Activated T-cell treated with anti-CD3 and anti-CD28 coated beads, Interleukin-2, amount 50 U/mL, for 24 hours (primary cell): ENCODE data around the gene KNSTRN.

Source experiments
- DNase-seq: peaks from one replicate; pipeline ENCODE4 v3.0.0-alpha.2; 2020
- H3K27ac Mint-ChIP-seq: 2 replicates; pipeline ENCODE4 v1.8.0; 2020; ENCODE audit warnings: mild to moderate bottlenecking, mixed read lengths
- H3K27me3 Mint-ChIP-seq: 2 replicates; pipeline ENCODE4 v1.8.0; 2020; ENCODE audit warnings: mixed read lengths
- H3K36me3 Mint-ChIP-seq: 2 replicates; pipeline ENCODE4 v1.8.0; 2020; ENCODE audit warnings: low read depth, mixed read lengths
- H3K4me1 Mint-ChIP-seq: 2 replicates; pipeline ENCODE4 v1.8.0; 2020; ENCODE audit warnings: low read depth, mixed read lengths
- H3K4me3 Mint-ChIP-seq: 2 replicates; pipeline ENCODE4 v1.8.0; 2020; ENCODE audit warnings: mild to moderate bottlenecking, moderate library complexity, mixed read lengths
- H3K9me3 Mint-ChIP-seq: 2 replicates; pipeline ENCODE4 v1.8.0; 2020; ENCODE audit warnings: mixed read lengths

The KNSTRN gene

DNA sequence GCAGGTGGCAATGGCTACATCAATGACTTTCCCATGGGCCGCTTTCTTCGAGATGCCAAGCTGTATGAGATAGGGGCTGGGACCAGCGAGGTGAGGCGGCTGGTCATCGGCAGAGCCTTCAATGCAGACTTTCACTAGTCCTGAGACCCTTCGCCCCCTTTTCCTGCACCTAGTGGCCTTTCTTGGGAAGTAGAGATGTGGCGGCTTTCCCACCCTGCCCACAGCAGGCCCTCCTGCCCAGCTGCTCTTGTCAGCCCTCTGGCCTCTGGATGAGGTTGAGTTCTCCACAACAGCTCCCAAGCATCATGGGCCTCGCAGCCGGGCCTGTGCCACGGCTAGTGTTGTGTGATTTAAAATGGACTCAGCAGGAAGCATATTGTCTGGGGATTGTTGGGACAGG lies 35.6 kb downstream of the KNSTRN start:
- Mint-ChIP-seq H3K27me3 (no peaks in the 10 kb centered on the region), H3K9me3 (no peaks in the 10 kb centered on the region), H3K27ac (no peak overlapping the region), H3K4me3 (no peak overlapping the region), H3K36me3 (peaks cover 48% of the 10 kb centered on the region), H3K4me1 (peaks cover 5% of the 10 kb centered on the region)
- DNase-seq: no peak

DNA sequence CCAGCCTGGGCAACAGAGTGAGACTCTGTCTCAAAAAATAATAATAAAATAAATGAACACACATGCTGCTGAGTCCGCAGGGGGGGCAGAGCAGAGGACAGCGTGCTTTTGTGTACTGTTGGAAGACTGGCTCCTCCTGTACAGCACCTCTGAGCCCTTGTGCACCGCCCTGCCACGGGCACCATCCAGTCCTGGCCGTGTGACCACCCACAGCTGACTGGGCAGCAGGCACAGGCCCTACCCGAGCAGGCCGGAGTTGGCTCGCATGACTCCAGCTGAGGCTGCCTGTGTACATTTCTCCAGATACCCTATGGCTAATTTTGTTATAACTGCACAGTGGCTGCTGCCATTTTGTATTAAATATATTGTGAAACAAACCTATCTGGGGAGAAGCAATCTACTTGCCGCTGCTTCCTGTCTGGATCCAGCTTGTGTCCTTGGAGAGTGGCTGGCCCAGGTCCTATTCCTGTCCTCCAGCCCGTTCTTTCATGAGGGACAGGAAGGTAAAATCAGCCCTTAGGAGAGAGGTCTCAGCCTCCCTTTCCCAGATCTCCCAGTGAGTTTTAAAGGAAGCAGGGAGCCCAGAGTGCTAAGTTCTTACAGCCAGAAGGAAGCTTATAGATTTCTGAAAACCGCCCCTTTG lies 37.7 kb downstream of the KNSTRN start:
- peaks cover 5% of the 10 kb centered on the region for H3K4me1 Mint-ChIP-seq
- no peaks in the 10 kb centered on the region for H3K27me3 Mint-ChIP-seq
- no peaks in the 10 kb centered on the region for H3K9me3 Mint-ChIP-seq
- no peak for DNase-seq
- H3K36me3 Mint-ChIP-seq: peaks cover 29% of the 10 kb centered on the region
- H3K4me3 Mint-ChIP-seq: no peak overlapping the region
- no peak overlapping the region for H3K27ac Mint-ChIP-seq

GRCh38 chr15:40420793-40421192 lies 38.3 kb downstream of the KNSTRN start:
- Mint-ChIP-seq H3K27me3 (no peaks in the 10 kb centered on the region), H3K27ac (no peak overlapping the region), H3K9me3 (no peaks in the 10 kb centered on the region), H3K4me3 (no peak overlapping the region), H3K4me1 (peaks cover 5% of the 10 kb centered on the region), H3K36me3 (peaks cover 23% of the 10 kb centered on the region)
- DNase-seq: no peak

- Mint-ChIP-seq H3K27me3 (no peaks in the 10 kb centered on the region), H3K27ac (no peak overlapping the region), H3K4me3 (no peak overlapping the region), H3K36me3 (peaks cover 19% of the 10 kb centered on the region), H3K9me3 (no peaks in the 10 kb centered on the region), H3K4me1 (peaks cover 5% of the 10 kb centered on the region)
- DNase-seq: peak; percentile 92
Observed at GRCh38 chr15:40421246-40422157, 39.0 kb downstream of the KNSTRN start.

GRCh38 chr15:40424483-40425115 lies 42.1 kb downstream of the KNSTRN start:
- no peaks in the 10 kb centered on the region for H3K36me3 Mint-ChIP-seq
- H3K4me3 Mint-ChIP-seq: no peak overlapping the region
- DNase-seq: no peak
- peaks cover 5% of the 10 kb centered on the region for H3K4me1 Mint-ChIP-seq
- H3K9me3 Mint-ChIP-seq: no peaks in the 10 kb centered on the region
- no peaks in the 10 kb centered on the region for H3K27me3 Mint-ChIP-seq
- no peak overlapping the region for H3K27ac Mint-ChIP-seq

DNA sequence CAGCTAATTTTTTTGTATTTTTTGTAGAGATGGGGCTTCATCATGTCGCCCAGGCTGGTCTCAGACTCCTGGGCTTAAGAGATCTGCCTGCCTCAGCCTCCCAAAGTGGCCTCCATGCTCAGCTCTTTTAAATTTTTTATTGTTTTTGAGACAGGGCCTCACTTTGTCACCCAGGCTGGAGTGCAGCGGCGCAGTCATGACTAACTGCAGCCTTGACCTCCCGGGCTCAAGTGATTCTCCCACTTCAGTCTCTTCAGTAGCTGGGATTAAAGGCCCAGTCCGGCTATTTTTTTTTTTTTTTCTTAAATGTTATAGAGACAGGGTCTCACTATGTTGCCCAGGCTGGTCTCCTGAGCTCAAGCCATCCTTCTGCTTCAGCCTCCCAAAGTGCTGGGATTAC lies 43.2 kb downstream of the KNSTRN start:
- Mint-ChIP-seq H3K9me3 (no peaks in the 10 kb centered on the region), H3K27me3 (no peaks in the 10 kb centered on the region), H3K4me3 (no peak overlapping the region), H3K27ac (no peak overlapping the region), H3K36me3 (no peaks in the 10 kb centered on the region), H3K4me1 (peaks cover 5% of the 10 kb centered on the region)
- DNase-seq: no peak

- DNase-seq: no peak
- Mint-ChIP-seq H3K4me3 (no peak overlapping the region), H3K27me3 (no peaks in the 10 kb centered on the region), H3K4me1 (no peaks in the 10 kb centered on the region), H3K9me3 (no peaks in the 10 kb centered on the region), H3K27ac (no peak overlapping the region), H3K36me3 (no peaks in the 10 kb centered on the region)
Observed at GRCh38 chr15:40427188-40427587, 44.7 kb downstream of the KNSTRN start.

DNA sequence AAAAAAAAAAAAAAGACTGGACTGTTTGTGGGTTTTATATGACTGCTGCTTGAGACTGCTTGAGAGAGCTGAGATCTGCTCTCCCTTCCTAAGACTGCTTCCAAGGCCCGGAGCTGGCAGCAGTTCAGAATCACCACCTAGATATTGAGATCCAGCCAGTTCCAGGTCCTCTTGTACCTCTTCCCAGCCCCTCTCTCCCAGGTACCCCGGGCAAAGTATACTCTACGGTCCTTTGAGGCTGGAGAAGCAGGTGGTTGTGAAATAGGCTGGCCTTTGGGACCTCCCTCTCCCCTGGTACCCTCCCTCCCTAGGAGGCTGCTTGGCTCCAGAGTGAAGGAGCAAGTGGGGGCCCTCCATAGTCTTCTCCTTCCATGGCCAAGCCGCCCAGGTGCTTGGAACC lies 45.7 kb downstream of the KNSTRN start:
- H3K9me3 Mint-ChIP-seq: no peaks in the 10 kb centered on the region
- H3K27ac Mint-ChIP-seq: no peak overlapping the region
- H3K4me3 Mint-ChIP-seq: no peak overlapping the region
- no peaks in the 10 kb centered on the region for H3K27me3 Mint-ChIP-seq
- H3K36me3 Mint-ChIP-seq: no peaks in the 10 kb centered on the region
- no peaks in the 10 kb centered on the region for H3K4me1 Mint-ChIP-seq
- DNase-seq: no peak

- Mint-ChIP-seq H3K4me1 (no peaks in the 10 kb centered on the region), H3K4me3 (no peak overlapping the region), H3K9me3 (no peaks in the 10 kb centered on the region), H3K27ac (no peak overlapping the region), H3K27me3 (no peaks in the 10 kb centered on the region), H3K36me3 (no peaks in the 10 kb centered on the region)
- no peak for DNase-seq
Observed at GRCh38 chr15:40429068-40429710, 46.7 kb downstream of the KNSTRN start.

- no peak for DNase-seq
- H3K36me3 Mint-ChIP-seq: no peaks in the 10 kb centered on the region
- no peaks in the 10 kb centered on the region for H3K9me3 Mint-ChIP-seq
Observed at GRCh38 chr15:40430271-40430805, 47.8 kb downstream of the KNSTRN start.

DNA sequence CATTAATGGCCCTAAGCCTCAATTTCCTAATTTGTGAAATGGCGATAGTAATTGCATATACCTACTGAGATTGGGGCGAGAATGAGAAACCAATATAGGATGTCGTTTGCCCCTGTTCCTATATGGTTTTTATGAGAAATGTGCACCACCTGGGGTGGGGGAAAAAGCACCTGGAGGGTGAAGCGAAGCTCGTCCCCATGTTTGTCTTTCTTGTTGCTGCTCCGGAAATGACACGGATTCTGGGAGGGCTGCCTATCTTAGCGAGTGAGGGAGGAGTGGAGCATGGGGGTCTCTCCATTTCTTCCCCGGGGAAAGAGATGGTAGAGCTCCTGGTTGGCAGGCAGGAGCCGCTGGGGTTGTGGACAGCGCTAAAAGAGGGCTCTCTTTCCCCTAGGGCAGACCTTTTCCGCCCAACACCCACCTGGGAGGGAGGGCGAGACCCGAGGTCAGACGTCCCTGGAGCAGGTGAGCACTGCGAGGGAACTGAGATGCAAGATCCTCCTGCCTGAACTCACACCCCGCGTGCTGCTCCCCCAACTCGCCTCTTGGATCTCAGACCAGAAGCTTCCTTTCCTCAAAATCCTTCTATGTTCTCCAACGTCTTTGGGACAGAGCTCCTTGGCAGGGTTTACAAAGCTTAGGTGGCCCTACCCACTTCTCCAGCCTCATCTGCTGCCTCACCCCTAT lies 52.6 kb downstream of the KNSTRN start:
- H3K4me3 Mint-ChIP-seq: no peak overlapping the region
- DNase-seq: no peak
- H3K9me3 Mint-ChIP-seq: no peaks in the 10 kb centered on the region
- H3K36me3 Mint-ChIP-seq: no peaks in the 10 kb centered on the region
- H3K4me1 Mint-ChIP-seq: peaks cover 27% of the 10 kb centered on the region
- no peak overlapping the region for H3K27ac Mint-ChIP-seq
- H3K27me3 Mint-ChIP-seq: peaks cover 46% of the 10 kb centered on the region

More at GRCh38 chr15:40430271-40430805, 47.8 kb downstream of the KNSTRN start:
- Mint-ChIP-seq H3K4me3 (no peak overlapping the region), H3K27ac (no peak overlapping the region), H3K27me3 (peaks cover 4% of the 10 kb centered on the region), H3K4me1 (no peaks in the 10 kb centered on the region)

GRCh38 chr15:40435710-40436089 lies 53.2 kb downstream of the KNSTRN start:
- H3K36me3 Mint-ChIP-seq: no peaks in the 10 kb centered on the region
- no peak overlapping the region for H3K27ac Mint-ChIP-seq
- peaks cover 29% of the 10 kb centered on the region for H3K4me1 Mint-ChIP-seq
- H3K27me3 Mint-ChIP-seq: peaks cover 47% of the 10 kb centered on the region
- no peak overlapping the region for H3K4me3 Mint-ChIP-seq
- DNase-seq: no peak
- H3K9me3 Mint-ChIP-seq: no peaks in the 10 kb centered on the region

GRCh38 chr15:40436116-40436891 lies 53.8 kb downstream of the KNSTRN start:
- DNase-seq: no peak
- H3K27me3 Mint-ChIP-seq: peaks cover 47% of the 10 kb centered on the region
- H3K4me1 Mint-ChIP-seq: peaks cover 29% of the 10 kb centered on the region
- peak overlapping the region; percentile 55 for H3K4me3 Mint-ChIP-seq
- H3K36me3 Mint-ChIP-seq: no peaks in the 10 kb centered on the region
- no peak overlapping the region for H3K27ac Mint-ChIP-seq
- no peaks in the 10 kb centered on the region for H3K9me3 Mint-ChIP-seq
